HEK293 (cell line): ENCODE data around the gene NUMB.

Experiments
- EGR2 ChIP-seq: fragments of 450-650 bp; formaldehyde crosslinking; IDR thresholded peaks from 2 replicates; pipeline ENCODE4 v1.5.1; 2016; ENCODE audit warnings: low read depth, missing biosample characterization, missing genetic modification characterization
- HIC1 ChIP-seq: fragments of 450-650 bp; formaldehyde crosslinking; IDR thresholded peaks from 2 replicates; pipeline ENCODE4 v1.5.1; 2016; ENCODE audit warnings: missing biosample characterization, missing genetic modification characterization
- KLF17 ChIP-seq: fragments of 450-650 bp; formaldehyde crosslinking; IDR thresholded peaks from 2 replicates; pipeline ENCODE4 v1.5.1; 2016; ENCODE audit warnings: missing biosample characterization, missing genetic modification characterization
- KLF8 ChIP-seq: fragments of 450-650 bp; formaldehyde crosslinking; IDR thresholded peaks from 2 replicates; pipeline ENCODE4 v1.5.1; 2016; ENCODE audit warnings: missing biosample characterization, missing genetic modification characterization
- REST ChIP-seq: fragments of 450-650 bp; formaldehyde crosslinking; IDR thresholded peaks from 2 replicates; pipeline ENCODE4 v1.5.1; 2016; ENCODE audit warnings: missing biosample characterization, missing genetic modification characterization
- SETDB1 ChIP-seq: IDR thresholded peaks from one replicate; pipeline ENCODE4 v1.6.1; 2017; ENCODE audit warnings: mild to moderate bottlenecking, low read length, moderate library complexity, mixed read lengths; ENCODE audit not compliant: insufficient read length
- SP3 ChIP-seq: fragments of 450-650 bp; formaldehyde crosslinking; IDR thresholded peaks from 2 replicates; pipeline ENCODE4 v1.5.1; 2016; ENCODE audit warnings: missing biosample characterization, missing genetic modification characterization
- TSHZ1 ChIP-seq: fragments of 450-650 bp; formaldehyde crosslinking; IDR thresholded peaks from 2 replicates; pipeline ENCODE4 v1.5.1; 2016; ENCODE audit warnings: missing biosample characterization, missing genetic modification characterization, borderline replicate concordance
- ZBTB26 ChIP-seq: fragments of 450-650 bp; formaldehyde crosslinking; optimal IDR thresholded peaks from 2 replicates; pipeline ENCODE3; 2016; ENCODE audit warnings: missing biosample characterization, mild to moderate bottlenecking, missing genetic modification characterization
- ZBTB6 ChIP-seq: fragments of 450-650 bp; formaldehyde crosslinking; IDR thresholded peaks from 2 replicates; pipeline ENCODE4 v1.5.1; 2017; ENCODE audit warnings: missing biosample characterization, missing genetic modification characterization
- ZBTB7A ChIP-seq: fragments of 450-650 bp; formaldehyde crosslinking; IDR thresholded peaks from 2 replicates; pipeline ENCODE4 v1.5.1; 2016; ENCODE audit warnings: low read depth, missing biosample characterization, missing genetic modification characterization
- ZNF146 ChIP-seq: fragments of 450-650 bp; formaldehyde crosslinking; IDR thresholded peaks from 2 replicates; pipeline ENCODE4 v1.5.1; 2016; ENCODE audit warnings: missing biosample characterization, missing genetic modification characterization
- ZNF157 ChIP-seq: fragments of 450-650 bp; formaldehyde crosslinking; IDR thresholded peaks from 2 replicates; pipeline ENCODE4 v1.5.1; 2016; ENCODE audit warnings: missing biosample characterization, missing genetic modification characterization
- ZNF26 ChIP-seq: fragments of 450-650 bp; formaldehyde crosslinking; IDR thresholded peaks from 2 replicates; pipeline ENCODE4 v1.5.1; 2016; ENCODE audit warnings: missing biosample characterization, missing genetic modification characterization
- ZNF324 ChIP-seq: fragments of 450-650 bp; formaldehyde crosslinking; IDR thresholded peaks from 2 replicates; pipeline ENCODE4 v1.5.1; 2016; ENCODE audit warnings: missing biosample characterization, missing genetic modification characterization
- ZNF335 ChIP-seq: fragments of 450-650 bp; formaldehyde crosslinking; conservative IDR thresholded peaks from 2 replicates; pipeline ENCODE4 v1.5.1; 2016; ENCODE audit warnings: missing biosample characterization, missing genetic modification characterization
- ZNF350 ChIP-seq: fragments of 450-650 bp; formaldehyde crosslinking; IDR thresholded peaks from 2 replicates; pipeline ENCODE4 v1.5.0; 2017; ENCODE audit warnings: missing biosample characterization, mild to moderate bottlenecking, missing genetic modification characterization
- ZNF501 ChIP-seq: fragments of 450-650 bp; formaldehyde crosslinking; IDR thresholded peaks from 2 replicates; pipeline ENCODE4 v1.5.1; 2016; ENCODE audit warnings: missing biosample characterization, missing genetic modification characterization
- ZNF549 ChIP-seq: fragments of 450-650 bp; IDR thresholded peaks from 2 replicates; pipeline ENCODE4 v1.5.1; 2018; ENCODE audit warnings: missing biosample characterization, missing genetic modification characterization, mild to moderate bottlenecking, inconsistent platforms, moderate library complexity
- ZNF660 ChIP-seq: fragments of 450-650 bp; IDR thresholded peaks from 2 replicates; pipeline ENCODE4 v1.5.1; 2018; ENCODE audit warnings: missing biosample characterization, mild to moderate bottlenecking, missing genetic modification characterization
- ZNF677 ChIP-seq: fragments of 450-650 bp; IDR thresholded peaks from 2 replicates; pipeline ENCODE4 v1.5.0; 2018; ENCODE audit warnings: missing biosample characterization, mild to moderate bottlenecking, missing genetic modification characterization, moderate library complexity
- ZNF707 ChIP-seq: fragments of 450-650 bp; formaldehyde crosslinking; IDR thresholded peaks from 2 replicates; pipeline ENCODE4 v1.5.1; 2016; ENCODE audit warnings: missing biosample characterization, missing genetic modification characterization
- ZNF830 ChIP-seq: fragments of 450-650 bp; IDR thresholded peaks from 2 replicates; pipeline ENCODE4 v1.5.0; 2018; ENCODE audit warnings: missing biosample characterization, missing genetic modification characterization, low read depth, mild to moderate bottlenecking, moderate library complexity
- ZNF837 ChIP-seq: fragments of 450-650 bp; formaldehyde crosslinking; IDR thresholded peaks from 2 replicates; pipeline ENCODE4 v1.5.1; 2016; ENCODE audit warnings: missing biosample characterization, missing genetic modification characterization

Gene NUMB

GRCh38 chr14:73491256-73492042 is 33.1 kb upstream of the NUMB start (continued):
- TF ChIP-seq KLF17 (tag by site-specific recombination) (no peak), ZNF146 (tag by site-specific recombination) (no peak), ZBTB26 (tag by site-specific recombination) (peak; percentile 80), SP3 (tag by site-specific recombination) (0 out of 2 replicates have a peak, but pooled peaks have one; percentile 8), ZNF837 (no peak), SETDB1 (no peak), ZNF335 (tag by site-specific recombination) (peak; percentile 78), ZNF707 (tag by site-specific recombination) (no peak), ZNF830 (tag by site-specific recombination) (no peak), ZNF677 (tag by site-specific recombination) (no peak), ZNF324 (tag by site-specific recombination) (no peak), KLF8 (tag by site-specific recombination) (peak; percentile 44; the same call in 1 of the 2 replicates), ZNF26 (tag by site-specific recombination) (no peak), REST (tag by site-specific recombination) (no peak), ZNF501 (no peak), ZNF350 (tag by site-specific recombination) (no peak), ZBTB7A (no peak), EGR2 (tag by site-specific recombination) (no peak), TSHZ1 (tag by site-specific recombination) (no peak), ZNF549 (no peak), HIC1 (tag by site-specific recombination) (no peak), ZNF157 (no peak), ZBTB6 (tag by site-specific recombination) (no peak), ZNF660 (tag by site-specific recombination) (0 out of 2 replicates have a peak, but pooled peaks have one; percentile 14)
